Loucy (cell line): ENCODE results near the gene KNSTRN.

Experiments used
- CTCF ChIP-seq: fragments of 200-600 bp; sonication (generic); conservative IDR thresholded peaks from 2 replicates; pipeline ENCODE4 v1.5.1; 2014; ENCODE audit warnings: mild to moderate bottlenecking, antibody characterized with exemption, low read length
- EZH2phosphoT487 ChIP-seq: fragments of 200-600 bp; IDR thresholded peaks from 2 replicates; pipeline ENCODE4 v1.6.1; 2018; ENCODE audit warnings: antibody characterized with exemption, mild to moderate bottlenecking, moderate library complexity, borderline replicate concordance

GRCh38 chr15:40435710-40436089 lies 53.2 kb downstream of the KNSTRN start:
- TF ChIP-seq CTCF: no peak
- no peak for TF ChIP-seq EZH2phosphoT487
